ENCODE measurements around the gene UCHL3.
"Not testable (repeated sequence)": the region's sequence is repeated elsewhere in the genome, so short reads cannot be mapped to it uniquely, and the experiment has no call there.

Gene UCHL3

DNA sequence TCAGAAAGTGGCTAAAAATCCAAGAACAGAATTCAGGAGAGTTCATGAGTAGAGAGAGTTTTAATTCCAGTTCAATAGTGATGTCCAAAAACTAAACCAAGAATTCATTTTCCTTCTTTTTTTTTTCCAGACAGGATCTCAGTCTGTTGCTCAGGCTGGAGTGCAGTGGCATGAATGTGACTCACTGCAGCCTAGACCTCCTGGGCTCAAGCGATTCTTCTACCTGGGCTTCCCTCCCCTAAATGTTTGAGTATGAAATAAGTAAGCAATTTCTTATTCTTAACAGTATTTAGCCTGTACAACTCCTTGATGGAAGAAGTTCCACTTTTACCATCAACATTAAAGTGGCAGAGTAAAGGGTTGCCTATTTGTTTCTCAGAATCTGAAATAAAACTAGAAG lies 15.7 kb upstream of the UCHL3 start:
- ChIA-PET POLR2A (interaction anchor here (0.7 kb wide), 1 partner anchor 19 kb away, joined by 4 read pairs; no protein-coding TSS in a partner anchor), CTCF (interaction anchor here (0.6 to 1.0 kb wide), 2 partner anchors 10 to 735 kb away, joined by 3 to 4 read pairs; no protein-coding TSS in a partner anchor)
- DNase-seq: no peak
- no peak overlapping the region for H3K4me3 ChIP-seq (ENCODE audit: control insufficient read depth in 1 of 7, extremely low read depth in 1 of 7, insufficient read depth in 4 of 7, low read depth in 2 of 7, low read length in 6 of 7)
- H3K9me3 ChIP-seq (ENCODE audit: control extremely low read depth in 1 of 5, control insufficient read depth in 4 of 5, insufficient read depth in 2 of 5, low read depth in 1 of 5, low read length in 4 of 5): no peaks in the 10 kb centered on the region
- WGBS (ENCODE audit: insufficient coverage): no CpG with 5 or more reads among the region's 1 CpG
- peaks cover 10 to 28% (median 19%) of the 10 kb centered on the region in 4 experiments for H3K4me1 ChIP-seq (ENCODE audit: control extremely low read depth in 1 of 4, control insufficient read depth in 4 of 4, insufficient read depth in 4 of 4, low read length in 3 of 4)
- no peaks in the 10 kb centered on the region for H3K27me3 ChIP-seq (replicated peaks in 2 of 5; ENCODE audit: control insufficient read depth in 4 of 5, insufficient read depth in 5 of 5, low read length in 4 of 5)
- peaks cover 4 to 25% (median 20%) of the 10 kb centered on the region in 4 experiments for H3K36me3 ChIP-seq (ENCODE audit: control insufficient read depth in 4 of 4, insufficient read depth in 4 of 4, low read length in 3 of 4)
- no peak overlapping the region for H3K27ac ChIP-seq (ENCODE audit: insufficient read depth in 1 of 2, low read depth in 1 of 2, low read length in 2 of 2, poor library complexity in 1 of 2, severe bottlenecking in 2 of 2)

DNA sequence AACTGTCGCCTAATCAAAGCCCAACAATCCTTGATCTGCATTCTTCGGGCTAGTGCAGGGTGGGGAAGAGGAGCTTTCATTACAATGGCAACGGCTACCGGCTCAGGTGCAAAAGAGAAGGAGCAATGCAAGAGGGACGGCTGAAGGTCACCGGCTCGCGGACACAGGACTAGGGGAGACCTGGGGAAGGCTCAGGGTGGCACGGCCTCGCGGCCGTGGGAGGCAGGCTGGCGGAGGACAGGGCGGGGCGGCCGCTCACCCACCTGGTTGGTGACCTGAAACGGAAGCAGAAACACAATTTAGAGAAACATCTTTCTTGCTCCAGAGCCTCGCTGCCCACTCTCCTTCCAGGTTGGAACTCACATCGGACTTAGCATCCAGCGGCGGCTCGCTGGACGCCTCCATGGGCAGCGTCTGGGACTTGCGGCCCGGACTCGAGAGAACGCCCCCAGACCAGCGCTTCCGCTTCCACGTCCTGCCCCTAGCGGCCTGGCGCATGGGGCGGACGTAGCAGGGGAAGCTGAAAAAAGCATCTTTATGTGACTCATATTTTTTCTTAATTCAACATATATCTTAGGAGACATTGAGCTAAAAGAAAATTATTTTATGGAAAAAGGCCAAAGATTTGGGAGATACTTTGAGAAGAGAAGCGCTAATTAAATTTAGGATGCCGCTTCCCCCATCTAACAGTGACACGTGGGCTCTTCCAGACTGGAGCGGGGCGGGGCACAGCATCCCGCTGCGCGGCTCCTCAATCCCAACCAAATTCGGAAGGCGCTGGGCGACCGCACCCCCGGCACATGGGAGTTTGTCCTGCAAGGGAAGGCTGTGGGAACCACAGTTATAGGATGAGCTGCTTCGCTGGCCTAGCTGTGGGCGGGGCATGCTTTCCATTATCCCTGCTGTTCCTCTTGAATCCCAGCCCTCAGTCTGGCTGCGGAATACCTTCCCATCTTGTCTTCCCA lies 11.9 kb upstream of the UCHL3 start, which contains the start of gene COMMD6:
Gene COMMD6, minus strand, starts transcription at position 441 of the 965 bp plus-strand sequence. Its CDS starts 36 bp downstream, at position 405.
- H3K4me1 ChIP-seq (ENCODE audit: control extremely low read depth in 1 of 4, control insufficient read depth in 4 of 4, insufficient read depth in 4 of 4, low read length in 3 of 4): peaks cover 7 to 28% (median 17%) of the 10 kb centered on the region in 4 experiments
- peaks cover 4 to 25% (median 15%) of the 10 kb centered on the region in 4 experiments for H3K36me3 ChIP-seq (ENCODE audit: control insufficient read depth in 4 of 4, insufficient read depth in 4 of 4, low read length in 3 of 4)
- peak; percentile 69 to 82 (median 75) for DNase-seq
- peak within 1 kb of the TSS; percentile 72 to 92 for H3K27ac ChIP-seq (ENCODE audit: insufficient read depth in 1 of 2, low read depth in 1 of 2, low read length in 2 of 2, poor library complexity in 1 of 2, severe bottlenecking in 2 of 2)
- no peaks in the 10 kb centered on the region for H3K9me3 ChIP-seq (ENCODE audit: control extremely low read depth in 1 of 5, control insufficient read depth in 4 of 5, insufficient read depth in 2 of 5, low read depth in 1 of 5, low read length in 4 of 5)
- ChIA-PET CTCF (interaction anchor here (2.4 kb wide), 1 partner anchor 11 kb away, joined by 7 read pairs; no protein-coding TSS in a partner anchor), POLR2A (no interaction called here)
- 0% methylated on average over 42 of the region's 51 CpGs for WGBS (ENCODE audit: insufficient coverage)
- no peaks in the 10 kb centered on the region for H3K27me3 ChIP-seq (replicated peaks in 2 of 5; ENCODE audit: control insufficient read depth in 4 of 5, insufficient read depth in 5 of 5, low read length in 4 of 5)
- H3K4me3 ChIP-seq (ENCODE audit: control insufficient read depth in 1 of 7, extremely low read depth in 1 of 7, insufficient read depth in 4 of 7, low read depth in 2 of 7, low read length in 6 of 7): peak within 1 kb of the TSS; percentile 81 to 99 (median 90)

DNA sequence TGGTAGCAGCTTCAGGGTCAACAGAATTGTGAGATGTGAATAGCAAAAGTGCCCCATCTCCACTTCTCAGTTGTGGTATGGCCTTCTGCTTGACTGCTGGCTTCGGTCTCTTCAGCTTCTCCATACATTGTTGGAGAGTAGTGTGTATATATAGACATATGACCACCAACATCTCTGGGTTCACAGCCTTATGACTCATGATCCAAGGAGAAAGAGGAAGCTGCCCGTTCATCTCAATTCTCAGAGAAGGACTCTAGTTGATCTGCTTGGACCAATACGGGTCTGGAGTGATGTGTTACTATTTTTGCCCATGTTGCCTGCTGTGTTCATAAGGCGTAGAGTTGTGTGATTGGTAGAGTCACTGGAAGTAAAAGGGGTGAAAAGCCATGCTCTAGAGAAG lies 8.3 kb upstream of the UCHL3 start:
- 75% methylated on average over 3 of the region's 4 CpGs for WGBS (ENCODE audit: insufficient coverage)
- H3K27me3 ChIP-seq (replicated peaks in 2 of 5; ENCODE audit: control insufficient read depth in 4 of 5, insufficient read depth in 5 of 5, low read length in 4 of 5): no peaks in the 10 kb centered on the region
- H3K27ac ChIP-seq (ENCODE audit: insufficient read depth in 1 of 2, low read depth in 1 of 2, low read length in 2 of 2, poor library complexity in 1 of 2, severe bottlenecking in 2 of 2): no peak overlapping the region
- H3K36me3 ChIP-seq (ENCODE audit: control insufficient read depth in 4 of 4, insufficient read depth in 4 of 4, low read length in 3 of 4): peaks cover 0 to 1% (median 0%) of the 10 kb centered on the region in 4 experiments
- DNase-seq: peak; percentile 24 to 83 (median 78)
- peaks cover 7 to 30% (median 15%) of the 10 kb centered on the region in 4 experiments for H3K4me1 ChIP-seq (ENCODE audit: control extremely low read depth in 1 of 4, control insufficient read depth in 4 of 4, insufficient read depth in 4 of 4, low read length in 3 of 4)
- no peaks in the 10 kb centered on the region for H3K9me3 ChIP-seq (ENCODE audit: control extremely low read depth in 1 of 5, control insufficient read depth in 4 of 5, insufficient read depth in 2 of 5, low read depth in 1 of 5, low read length in 4 of 5)
- CTCF ChIA-PET: interaction anchor here (1.9 kb wide), 1 partner anchor 9 kb away, joined by 5 read pairs; the partner anchor contains the start of gene UCHL3
- no peak overlapping the region for H3K4me3 ChIP-seq (ENCODE audit: control insufficient read depth in 1 of 7, extremely low read depth in 1 of 7, insufficient read depth in 4 of 7, low read depth in 2 of 7, low read length in 6 of 7)
- POLR2A ChIA-PET: no interaction called here

DNA sequence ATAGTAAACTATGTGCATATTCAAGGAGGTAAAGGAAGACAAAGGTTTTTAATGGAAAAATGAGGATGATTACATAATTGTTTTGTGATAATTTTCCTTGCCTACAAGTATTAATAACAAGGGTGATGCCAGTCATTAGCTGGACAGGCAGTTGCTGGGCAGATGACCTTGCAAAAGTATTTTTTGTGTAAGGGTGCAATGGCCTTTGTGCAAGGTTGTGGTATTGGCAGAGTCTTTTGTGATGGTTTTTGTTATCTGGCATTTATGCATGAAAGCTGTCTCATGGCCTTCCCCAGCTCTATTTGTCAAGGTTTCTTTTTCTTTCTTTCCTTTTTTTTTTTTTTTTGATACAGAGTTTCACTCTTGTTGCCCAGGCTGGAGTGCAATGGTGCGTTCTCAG lies 7.6 kb upstream of the UCHL3 start:
- Histone ChIP-seq H3K36me3 (ENCODE audit: control insufficient read depth in 4 of 4, insufficient read depth in 4 of 4, low read length in 3 of 4) (no peaks in the 10 kb centered on the region), H3K27ac (ENCODE audit: insufficient read depth in 1 of 2, low read depth in 1 of 2, low read length in 2 of 2, poor library complexity in 1 of 2, severe bottlenecking in 2 of 2) (no peak overlapping the region), H3K4me1 (ENCODE audit: control extremely low read depth in 1 of 4, control insufficient read depth in 4 of 4, insufficient read depth in 4 of 4, low read length in 3 of 4) (peaks cover under 1 to 24% (median 12%) of the 10 kb centered on the region in 4 experiments), H3K4me3 (ENCODE audit: control insufficient read depth in 1 of 7, extremely low read depth in 1 of 7, insufficient read depth in 4 of 7, low read depth in 2 of 7, low read length in 6 of 7) (no peak overlapping the region), H3K27me3 (replicated peaks in 2 of 5; ENCODE audit: control insufficient read depth in 4 of 5, insufficient read depth in 5 of 5, low read length in 4 of 5) (no peaks in the 10 kb centered on the region), H3K9me3 (ENCODE audit: control extremely low read depth in 1 of 5, control insufficient read depth in 4 of 5, insufficient read depth in 2 of 5, low read depth in 1 of 5, low read length in 4 of 5) (no peaks in the 10 kb centered on the region)
- WGBS (ENCODE audit: insufficient coverage): no CpG with 5 or more reads among the region's 1 CpG
- DNase-seq: no peak
- ChIA-PET CTCF (interaction anchor here (0.6 to 1.9 kb wide), 3 partner anchors 8 to 330 kb away, joined by 3 to 5 read pairs (median 3); partner anchors contain the start of genes TBC1D4 and UCHL3), POLR2A (no interaction called here)

DNA sequence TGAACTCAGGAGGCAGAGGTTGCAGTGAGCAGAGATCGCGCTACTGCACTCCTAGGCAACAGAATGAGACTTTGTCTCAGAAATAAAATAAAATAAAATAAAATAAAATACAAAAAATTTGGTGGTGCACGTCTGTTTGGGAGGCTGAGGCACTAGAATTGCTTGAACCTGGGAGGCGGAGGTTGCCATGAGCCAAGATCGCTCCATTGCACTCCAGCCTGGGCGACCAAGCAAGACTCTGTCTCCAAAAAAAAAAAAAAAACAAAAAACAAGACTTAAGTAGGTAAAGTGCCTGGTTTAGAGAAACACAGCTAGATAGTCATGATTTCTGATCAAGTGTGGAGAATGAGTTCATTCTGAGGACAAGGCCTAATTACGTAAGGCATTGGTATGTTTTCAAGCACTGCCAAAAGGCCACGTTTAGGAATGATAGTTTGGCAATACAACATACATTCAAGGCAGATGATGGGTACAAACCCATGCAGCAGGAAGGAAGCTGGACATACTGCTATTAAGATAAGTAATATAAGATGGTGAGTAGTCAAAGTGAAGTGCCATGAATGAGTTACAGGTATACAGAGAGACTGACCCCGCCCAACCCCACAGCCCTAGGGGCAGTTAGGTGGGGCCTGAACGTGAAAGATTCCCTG lies 4.8 kb upstream of the UCHL3 start:
- ChIA-PET CTCF (interaction anchor here (1.1 to 2.3 kb wide), 3 partner anchors 11 to 171 kb away, joined by 3 to 4 read pairs (median 3); no protein-coding TSS in a partner anchor), POLR2A (no interaction called here)
- WGBS (ENCODE audit: insufficient coverage): 59% methylated on average over 2 of the region's 10 CpGs
- Histone ChIP-seq H3K9me3 (ENCODE audit: control extremely low read depth in 1 of 5, control insufficient read depth in 4 of 5, insufficient read depth in 2 of 5, low read depth in 1 of 5, low read length in 4 of 5) (no peaks in the 10 kb centered on the region), H3K36me3 (ENCODE audit: control insufficient read depth in 4 of 4, insufficient read depth in 4 of 4, low read length in 3 of 4) (no peaks in the 10 kb centered on the region), H3K27ac (ENCODE audit: insufficient read depth in 1 of 2, low read depth in 1 of 2, low read length in 2 of 2, poor library complexity in 1 of 2, severe bottlenecking in 2 of 2) (no peak overlapping the region), H3K27me3 (replicated peaks in 2 of 5; ENCODE audit: control insufficient read depth in 4 of 5, insufficient read depth in 5 of 5, low read length in 4 of 5) (no peaks in the 10 kb centered on the region), H3K4me1 (ENCODE audit: control extremely low read depth in 1 of 4, control insufficient read depth in 4 of 4, insufficient read depth in 4 of 4, low read length in 3 of 4) (peaks cover 0 to 22% (median 10%) of the 10 kb centered on the region in 4 experiments), H3K4me3 (ENCODE audit: control insufficient read depth in 1 of 7, extremely low read depth in 1 of 7, insufficient read depth in 4 of 7, low read depth in 2 of 7, low read length in 6 of 7) (no peak overlapping the region)
- DNase-seq: no peak

DNA sequence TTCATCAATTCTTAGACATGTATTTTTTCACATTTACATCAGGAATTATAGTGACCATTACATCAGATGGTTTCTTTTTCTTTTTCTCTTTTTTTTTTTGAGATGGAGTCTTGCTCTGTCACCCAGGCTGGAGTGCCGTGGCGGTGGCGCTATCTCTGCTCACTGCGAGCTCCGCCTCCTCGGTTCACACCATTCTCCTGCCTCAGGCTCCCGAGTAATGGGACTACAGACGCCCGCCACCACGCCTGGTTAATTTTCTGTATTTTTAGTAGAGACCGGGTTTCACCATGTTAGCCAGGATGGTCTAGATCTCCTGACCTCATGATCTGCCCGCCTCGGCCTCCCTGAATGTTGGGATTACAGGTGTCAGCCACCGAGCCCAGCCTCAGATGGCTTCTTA lies 4.2 kb upstream of the UCHL3 start:
- H3K27ac ChIP-seq (ENCODE audit: insufficient read depth in 1 of 2, low read depth in 1 of 2, low read length in 2 of 2, poor library complexity in 1 of 2, severe bottlenecking in 2 of 2); DNase-seq; POLR2A ChIA-PET; H3K36me3 ChIP-seq (ENCODE audit: control insufficient read depth in 4 of 4, insufficient read depth in 4 of 4, low read length in 3 of 4); H3K27me3 ChIP-seq (replicated peaks in 2 of 5; ENCODE audit: control insufficient read depth in 4 of 5, insufficient read depth in 5 of 5, low read length in 4 of 5); H3K4me3 ChIP-seq (ENCODE audit: control insufficient read depth in 1 of 7, extremely low read depth in 1 of 7, insufficient read depth in 4 of 7, low read depth in 2 of 7, low read length in 6 of 7); H3K9me3 ChIP-seq (ENCODE audit: control extremely low read depth in 1 of 5, control insufficient read depth in 4 of 5, insufficient read depth in 2 of 5, low read depth in 1 of 5, low read length in 4 of 5): not testable (repeated sequence)
- peaks cover 5 to 23% (median 15%) of the 10 kb centered on the region in 4 experiments for H3K4me1 ChIP-seq (ENCODE audit: control extremely low read depth in 1 of 4, control insufficient read depth in 4 of 4, insufficient read depth in 4 of 4, low read length in 3 of 4)
- CTCF ChIA-PET: interaction anchor here (1.3 kb wide), 1 partner anchor 171 kb away, joined by 3 read pairs; no protein-coding TSS in a partner anchor
- 99% methylated on average over 10 of the region's 14 CpGs for WGBS (ENCODE audit: insufficient coverage)

Data from common myeloid progenitor, CD34-positive (primary cell).